ENCODE results near the gene HELQ. TPM values are rescaled to one million over a fixed set of nuclear protein-coding genes. Genes with fewer than 3 reads are reported as not detected.

Gene HELQ
- total and polyA plus RNA-seq, 2 of the 13 experiments (the other 11 are each of a cell fraction or from before 2014, with no cell fraction given): 6.6 to 10.8 TPM

- TF ChIP-seq, protein P1, sequence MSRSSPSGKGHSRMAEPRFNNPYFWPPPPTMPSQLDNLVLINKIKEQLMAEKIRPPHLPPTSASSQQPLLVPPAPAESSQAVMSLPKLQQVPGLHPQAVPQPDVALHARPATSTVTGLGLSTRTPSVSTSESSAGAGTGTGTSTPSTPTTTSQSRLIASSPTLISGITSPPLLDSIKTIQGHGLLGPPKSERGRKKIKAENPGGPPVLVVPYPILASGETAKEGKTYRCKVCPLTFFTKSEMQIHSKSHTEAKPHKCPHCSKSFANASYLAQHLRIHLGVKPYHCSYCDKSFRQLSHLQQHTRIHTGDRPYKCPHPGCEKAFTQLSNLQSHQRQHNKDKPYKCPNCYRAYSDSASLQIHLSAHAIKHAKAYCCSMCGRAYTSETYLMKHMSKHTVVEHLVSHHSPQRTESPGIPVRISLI (CRISPR knock-in tag; IDR thresholded peaks at IDR 0.05; ENCODE audit: borderline replicate concordance): no peak
- TF ChIP-seq SMC3 (IDR thresholded peaks at IDR 0.05; ENCODE audit: low read length) (no peak), ZNF562 (CRISPR knock-in tag; IDR thresholded peaks at IDR 0.05; ENCODE audit: borderline replicate concordance) (no peak), ATF1 (CRISPR knock-in tag; IDR thresholded peaks at IDR 0.05) (0 out of 2 replicates have a peak, but pooled peaks have one; percentile 26), ZNF563 (CRISPR knock-in tag; IDR thresholded peaks at IDR 0.05) (no peak), ZNF280B (CRISPR knock-in tag; IDR thresholded peaks at IDR 0.05; ENCODE audit: borderline replicate concordance) (no peak), ZNF549 (CRISPR knock-in tag; IDR thresholded peaks at IDR 0.05) (no peak), PRPF4 (IDR thresholded peaks at IDR 0.05; ENCODE audit: low read depth, low read length, poor library complexity, severe bottlenecking) (no peak), KLF13 (CRISPR knock-in tag; IDR thresholded peaks at IDR 0.05) (no peak), PHF5A (CRISPR knock-in tag; IDR thresholded peaks at IDR 0.05; ENCODE audit: low read depth, unreplicated experiment) (no peak), ZNF607 (CRISPR knock-in tag; IDR thresholded peaks at IDR 0.05; ENCODE audit: borderline replicate concordance) (no peak; the same call in 1 of the 2 replicates), ZNF264 (CRISPR knock-in tag; IDR thresholded peaks at IDR 0.05) (0 out of 2 replicates have a peak, but pooled peaks have one; percentile 31), ZBED4 (CRISPR knock-in tag; IDR thresholded peaks at IDR 0.05; ENCODE audit: borderline replicate concordance) (no peak), ZBTB7A (CRISPR knock-in tag; IDR thresholded peaks at IDR 0.05) (no peak), ZNF143 (CRISPR knock-in tag; IDR thresholded peaks at IDR 0.05) (no peak), ZNF18 (CRISPR knock-in tag; IDR thresholded peaks at IDR 0.05; ENCODE audit: insufficient replicate concordance) (no peak), ESRRA (CRISPR knock-in tag; IDR thresholded peaks at IDR 0.05; ENCODE audit: low read depth) (no peak), NONO (IDR thresholded peaks at IDR 0.05) (no peak), NONO (CRISPR knock-in tag; conservative IDR thresholded peaks at IDR 0.05) (peak; percentile 50; the same call in 1 of the 2 replicates), ZNF839 (CRISPR knock-in tag; IDR thresholded peaks at IDR 0.05; ENCODE audit: borderline replicate concordance) (no peak), NR1H2 (CRISPR knock-in tag; IDR thresholded peaks at IDR 0.05; ENCODE audit: borderline replicate concordance, low read depth) (no peak), SRF (IDR thresholded peaks at IDR 0.05; ENCODE audit: low read depth, low read length) (no peak)
Measured at GRCh38 chr4:83361416-83362103, 94.1 kb downstream of the HELQ start (continued).
